ENCODE results near the gene SMYD3. TPM values are rescaled to one million over a fixed set of nuclear protein-coding genes. Genes with fewer than 3 reads are reported as not detected.

Gene SMYD3
- total RNA-seq, 1 donor from 2014 or later: 8.2 TPM

- DNase-seq (no peak), ATAC-seq (peak; percentile 81)
- intact Hi-C loops (cut with micrococcal nuclease): no loop called here
Observed at GRCh38 chr1:246176126-246177024, 330.7 kb downstream of the SMYD3 start.

GRCh38 chr1:246170574-246171261, 336.4 kb downstream of the SMYD3 start:
- DNase-seq (no peak), ATAC-seq (no peak)
- intact Hi-C loops (cut with micrococcal nuclease): no loop called here

GRCh38 chr1:246169486-246169885, 337.6 kb downstream of the SMYD3 start:
- intact Hi-C loops (cut with micrococcal nuclease): no loop called here
- no peak for DNase-seq
- ATAC-seq: no peak

GRCh38 chr1:246169019-246169418, 338.1 kb downstream of the SMYD3 start:
- ATAC-seq (no peak), DNase-seq (no peak)
- intact Hi-C loops (cut with micrococcal nuclease): no loop called here

GRCh38 chr1:246166841-246167240, 340.2 kb downstream of the SMYD3 start:
- intact Hi-C loops (cut with micrococcal nuclease): no loop called here
- DNase-seq (no peak), ATAC-seq (no peak)

- intact Hi-C loops (cut with micrococcal nuclease): no loop called here
Observed at GRCh38 chr1:246165826-246166709, 341.0 kb downstream of the SMYD3 start.

GRCh38 chr1:246164764-246165163, 342.3 kb downstream of the SMYD3 start:
- intact Hi-C loops (cut with micrococcal nuclease): no loop called here
- ATAC-seq: no peak
- DNase-seq: no peak

More at GRCh38 chr1:246165826-246166709, 341.0 kb downstream of the SMYD3 start:
- ATAC-seq (no peak), DNase-seq (no peak)

- intact Hi-C loops (cut with micrococcal nuclease): no loop called here
- no peak for ATAC-seq
- DNase-seq: no peak
Observed at GRCh38 chr1:246162560-246162959, 344.5 kb downstream of the SMYD3 start.

- DNase-seq (no peak), ATAC-seq (peak; percentile 50)
- intact Hi-C loops (cut with micrococcal nuclease): no loop called here
Observed at GRCh38 chr1:246161626-246162025, 345.5 kb downstream of the SMYD3 start.

GRCh38 chr1:246160905-246161304, 346.2 kb downstream of the SMYD3 start:
- ATAC-seq: no peak
- intact Hi-C loops (cut with micrococcal nuclease): no loop called here
- no peak for DNase-seq

- intact Hi-C loops (cut with micrococcal nuclease): no loop called here
- DNase-seq: no peak
- no peak for ATAC-seq
Observed at GRCh38 chr1:246160374-246160773, 346.7 kb downstream of the SMYD3 start.

GRCh38 chr1:246159279-246160227, 347.5 kb downstream of the SMYD3 start:
- intact Hi-C loops (cut with micrococcal nuclease): no loop called here
- no peak for ATAC-seq
- DNase-seq: no peak

- ATAC-seq: no peak
- DNase-seq: no peak
- intact Hi-C loops (cut with micrococcal nuclease): no loop called here
Observed at GRCh38 chr1:246158131-246158530, 348.9 kb downstream of the SMYD3 start.

GRCh38 chr1:246157516-246157915, 349.6 kb downstream of the SMYD3 start:
- DNase-seq: no peak
- intact Hi-C loops (cut with micrococcal nuclease): no loop called here
- ATAC-seq: no peak

- ATAC-seq (no peak), DNase-seq (no peak)
- intact Hi-C loops (cut with micrococcal nuclease): no loop called here
Observed at GRCh38 chr1:246156847-246157246, 350.2 kb downstream of the SMYD3 start.

GRCh38 chr1:246155923-246156322, 351.2 kb downstream of the SMYD3 start:
- intact Hi-C loops (cut with micrococcal nuclease): no loop called here
- ATAC-seq (no peak), DNase-seq (no peak)

- intact Hi-C loops (cut with micrococcal nuclease): no loop called here
- DNase-seq (no peak), ATAC-seq (no peak)
Observed at GRCh38 chr1:246153796-246154212, 353.3 kb downstream of the SMYD3 start.

- intact Hi-C loops (cut with micrococcal nuclease): no loop called here
- no peak for ATAC-seq
Observed at GRCh38 chr1:246152986-246153431, 354.1 kb downstream of the SMYD3 start.

More at GRCh38 chr1:246152986-246153431, 354.1 kb downstream of the SMYD3 start:
- no peak for DNase-seq

Data from left ventricle myocardium superior (tissue), 1 donor.